Left lung (tissue), 10 donors: Measurements from ENCODE around the gene KSR2. TPM values are rescaled to one million over a fixed set of nuclear protein-coding genes. Genes with fewer than 3 reads are reported as not detected.

Experiments used
- ATAC-seq: fragments of 200-7000 bp; cut with Tn5 transposase; one replicate; pipeline ENCODE4 v1.9.1; 2020; ENCODE audit warnings: moderate library complexity
- DNase-seq, 4 donors: peaks; one replicate each; pipeline ENCODE4 v3.0.0-alpha.2; 2013 to 2020
- H3K27ac ChIP-seq, 2 donors: fragments of 200-600 bp; sonication (generic) in 1 of 2; one replicate each; pipeline versions ENCODE4 v1.5.0 to v1.8.0; 2020 to 2021
- H3K27me3 ChIP-seq, 2 donors: fragments of 200-600 bp; sonication (generic) in 1 of 2; one replicate each; pipeline versions ENCODE4 v1.5.0 to v1.8.0; 2020 to 2021
- H3K36me3 ChIP-seq, 2 donors: fragments of 200-600 bp; sonication (generic) in 1 of 2; one replicate each; pipeline versions ENCODE4 v1.5.0 to v1.8.0; 2020 to 2021
- H3K4me1 ChIP-seq, 2 donors: fragments of 200-600 bp; one replicate each; pipeline ENCODE4 v1.8.0; 2021
- H3K4me3 ChIP-seq, 2 donors: fragments of 200-600 bp; sonication (generic) in 1 of 2; one replicate each; pipeline versions ENCODE4 v1.5.0 to v1.8.0; 2020 to 2021; ENCODE audit warnings: mild to moderate bottlenecking in 1 of 2
- H3K9me3 ChIP-seq, 2 donors: fragments of 200-600 bp; sonication (generic) in 1 of 2; one replicate each; pipeline versions ENCODE4 v1.5.0 to v1.8.0; 2020 to 2021
- CTCF ChIP-seq, 2 donors: fragments of 200-600 bp; sonication (generic) in 1 of 2; IDR thresholded peaks; one replicate each; pipeline versions ENCODE4 v1.5.0 to v1.8.0; 2021; ENCODE audit warnings: antibody characterized with exemption in 2 of 2
- intact Hi-C, 2 donors: fragments of 100-400 bp; cut with DNase I; formaldehyde crosslinking; loops; one replicate each; pipeline versions ENCODE4 v1.11.2 to v1.14.2; 2022
- polyA plus RNA-seq, 6 donors: library from polyadenylated mRNA; unstranded; fragments of 120-200 nt; gene quantifications; one replicate each; pipeline ENCODE4 v1.2.1, GENCODE V29; 2013; ENCODE audit not compliant: insufficient read length in 6 of 6
- total RNA-seq, 2 donors: library from RNA; stranded (reverse); fragmentation: NEBNext Ultra II Directional; extraction: Animal tissue kit (Norgen Biotek cat#: 25700); gene quantifications; one replicate each; pipeline ENCODE4 v1.2.1, GENCODE V29; 2021
- donor health status: DM: no; HTN: yes; CAD: no.
- donor health status: DM: no; HTN: no; CAD: no.

Gene KSR2
- total and polyA plus RNA-seq, 8 donors: 0.28 to 1.4 (median 0.41) TPM

GRCh38 chr12:117970334-117970733, 1.5 kb upstream of the KSR2 start:
- Histone ChIP-seq H3K36me3 (no peaks in the 10 kb centered on the region), H3K27me3 (peaks cover 0 to 66% of the 10 kb centered on the region in 2 donors), H3K9me3 (peaks cover 0 to 12% of the 10 kb centered on the region in 2 donors), H3K27ac (no peak overlapping the region), H3K4me3 (no peak overlapping the region), H3K4me1 (no peaks in the 10 kb centered on the region)
- intact Hi-C loops: no loop called here
- no peak for ATAC-seq
- no peak for DNase-seq
- TF ChIP-seq CTCF (IDR thresholded peaks at IDR 0.05): no peak

- peaks cover 0 to 12% of the 10 kb centered on the region in 2 donors for H3K9me3 ChIP-seq
- peaks cover 0 to 62% of the 10 kb centered on the region in 2 donors for H3K27me3 ChIP-seq
- H3K4me1 ChIP-seq: no peaks in the 10 kb centered on the region
- H3K4me3 ChIP-seq: peak overlapping the region; percentile 22 to 39
- peak; percentile 3 for ATAC-seq
- TF ChIP-seq CTCF (IDR thresholded peaks at IDR 0.05): no peak
- intact Hi-C loops: no loop called here
- H3K36me3 ChIP-seq: no peaks in the 10 kb centered on the region
- no peak for DNase-seq
- H3K27ac ChIP-seq: peak overlapping the region; percentile 65 to 70
Measured at GRCh38 chr12:117968151-117968789, 520 bp downstream of the KSR2 start.

GRCh38 chr12:117967512-117967911, 1.3 kb downstream of the KSR2 start:
- Histone ChIP-seq H3K27ac (no peak overlapping the region), H3K4me1 (no peaks in the 10 kb centered on the region), H3K36me3 (no peaks in the 10 kb centered on the region), H3K9me3 (peaks cover 0 to 12% of the 10 kb centered on the region in 2 donors), H3K4me3 (no peak overlapping the region), H3K27me3 (peaks cover 0 to 62% of the 10 kb centered on the region in 2 donors)
- TF ChIP-seq CTCF (IDR thresholded peaks at IDR 0.05): no peak
- ATAC-seq: no peak
- no peak for DNase-seq
- intact Hi-C loops: no loop called here

- Histone ChIP-seq H3K4me1 (no peaks in the 10 kb centered on the region), H3K4me3 (no peak overlapping the region), H3K36me3 (no peaks in the 10 kb centered on the region), H3K27ac (no peak overlapping the region), H3K27me3 (peaks cover 0 to 62% of the 10 kb centered on the region in 2 donors), H3K9me3 (peaks cover 0 to 12% of the 10 kb centered on the region in 2 donors)
- TF ChIP-seq CTCF (IDR thresholded peaks at IDR 0.05): no peak
- intact Hi-C loops: no loop called here
- no peak for ATAC-seq
- DNase-seq: no peak
Measured at GRCh38 chr12:117967043-117967442, 1.7 kb downstream of the KSR2 start.

- H3K27me3 ChIP-seq: peaks cover 0 to 62% of the 10 kb centered on the region in 2 donors
- ATAC-seq (no peak), DNase-seq (no peak)
- peaks cover 0 to 9% of the 10 kb centered on the region in 2 donors for H3K9me3 ChIP-seq
- no peak overlapping the region for H3K27ac ChIP-seq
- H3K36me3 ChIP-seq: no peaks in the 10 kb centered on the region
- H3K4me1 ChIP-seq: no peaks in the 10 kb centered on the region
- H3K4me3 ChIP-seq: no peak overlapping the region
- TF ChIP-seq CTCF (IDR thresholded peaks at IDR 0.05): no peak
- intact Hi-C loops: no loop called here
Measured at GRCh38 chr12:117966511-117966910, 2.3 kb downstream of the KSR2 start.
